Fibroblast of villous mesenchyme (primary cell): Measurements from ENCODE around the gene INTS3. TPM values are rescaled to one million over a fixed set of nuclear protein-coding genes. Genes with fewer than 3 reads are reported as not detected.
"Not testable (repeated sequence)": the region's sequence is repeated elsewhere in the genome, so short reads cannot be mapped to it uniquely, and the experiment has no call there.

Experiments used
- DNase-seq: peaks from one replicate; pipeline ENCODE4 v3.0.0-alpha.2; 2010; ENCODE audit warnings: low read depth
- H3K4me3 ChIP-seq: 2 replicates; pipeline ENCODE4 v1.5.1; 2011; ENCODE audit warnings: low read depth, mild to moderate bottlenecking, low read length
- total RNA-seq: library from RNA; depleted of rRNA; stranded (reverse); fragments of >200 nt; gene quantifications from 2 replicates; pipeline ENCODE4 v1.2.3, GENCODE V29; 2012
- TF ChIP-seq, protein P1 (sequence below): IDR thresholded peaks from 2 replicates; pipeline ENCODE4 v1.5.1; 2012; ENCODE audit warnings: low read depth, mild to moderate bottlenecking, low read length; ENCODE audit not compliant: insufficient read depth

Gene INTS3
- total RNA-seq, 1 donor, result 51.4 TPM

DNA sequence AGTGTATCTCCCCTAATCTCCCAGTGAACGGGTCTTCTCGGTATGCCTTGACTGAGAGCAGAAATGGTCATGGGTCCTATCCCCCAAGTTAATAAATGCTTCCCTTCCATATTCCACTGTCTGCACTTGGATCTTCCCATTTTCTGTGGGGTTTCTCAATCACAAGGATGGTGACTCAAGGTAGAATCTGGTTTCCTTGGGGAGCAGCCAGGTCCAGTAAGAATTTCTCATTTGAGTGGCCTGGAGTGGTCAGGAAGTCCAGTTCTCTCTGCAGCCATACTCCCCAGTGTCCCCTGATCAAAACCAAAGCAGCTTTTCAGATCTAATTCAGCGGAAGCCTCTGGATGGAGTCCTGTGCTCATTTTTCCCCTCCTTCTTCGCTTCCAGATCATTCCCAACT lies 32.6 kb downstream of the INTS3 start:
- H3K4me3 ChIP-seq, result no peak overlapping the region
- DNase-seq, result no peak
- TF ChIP-seq, protein P1, sequence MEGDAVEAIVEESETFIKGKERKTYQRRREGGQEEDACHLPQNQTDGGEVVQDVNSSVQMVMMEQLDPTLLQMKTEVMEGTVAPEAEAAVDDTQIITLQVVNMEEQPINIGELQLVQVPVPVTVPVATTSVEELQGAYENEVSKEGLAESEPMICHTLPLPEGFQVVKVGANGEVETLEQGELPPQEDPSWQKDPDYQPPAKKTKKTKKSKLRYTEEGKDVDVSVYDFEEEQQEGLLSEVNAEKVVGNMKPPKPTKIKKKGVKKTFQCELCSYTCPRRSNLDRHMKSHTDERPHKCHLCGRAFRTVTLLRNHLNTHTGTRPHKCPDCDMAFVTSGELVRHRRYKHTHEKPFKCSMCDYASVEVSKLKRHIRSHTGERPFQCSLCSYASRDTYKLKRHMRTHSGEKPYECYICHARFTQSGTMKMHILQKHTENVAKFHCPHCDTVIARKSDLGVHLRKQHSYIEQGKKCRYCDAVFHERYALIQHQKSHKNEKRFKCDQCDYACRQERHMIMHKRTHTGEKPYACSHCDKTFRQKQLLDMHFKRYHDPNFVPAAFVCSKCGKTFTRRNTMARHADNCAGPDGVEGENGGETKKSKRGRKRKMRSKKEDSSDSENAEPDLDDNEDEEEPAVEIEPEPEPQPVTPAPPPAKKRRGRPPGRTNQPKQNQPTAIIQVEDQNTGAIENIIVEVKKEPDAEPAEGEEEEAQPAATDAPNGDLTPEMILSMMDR, result no peak

DNA sequence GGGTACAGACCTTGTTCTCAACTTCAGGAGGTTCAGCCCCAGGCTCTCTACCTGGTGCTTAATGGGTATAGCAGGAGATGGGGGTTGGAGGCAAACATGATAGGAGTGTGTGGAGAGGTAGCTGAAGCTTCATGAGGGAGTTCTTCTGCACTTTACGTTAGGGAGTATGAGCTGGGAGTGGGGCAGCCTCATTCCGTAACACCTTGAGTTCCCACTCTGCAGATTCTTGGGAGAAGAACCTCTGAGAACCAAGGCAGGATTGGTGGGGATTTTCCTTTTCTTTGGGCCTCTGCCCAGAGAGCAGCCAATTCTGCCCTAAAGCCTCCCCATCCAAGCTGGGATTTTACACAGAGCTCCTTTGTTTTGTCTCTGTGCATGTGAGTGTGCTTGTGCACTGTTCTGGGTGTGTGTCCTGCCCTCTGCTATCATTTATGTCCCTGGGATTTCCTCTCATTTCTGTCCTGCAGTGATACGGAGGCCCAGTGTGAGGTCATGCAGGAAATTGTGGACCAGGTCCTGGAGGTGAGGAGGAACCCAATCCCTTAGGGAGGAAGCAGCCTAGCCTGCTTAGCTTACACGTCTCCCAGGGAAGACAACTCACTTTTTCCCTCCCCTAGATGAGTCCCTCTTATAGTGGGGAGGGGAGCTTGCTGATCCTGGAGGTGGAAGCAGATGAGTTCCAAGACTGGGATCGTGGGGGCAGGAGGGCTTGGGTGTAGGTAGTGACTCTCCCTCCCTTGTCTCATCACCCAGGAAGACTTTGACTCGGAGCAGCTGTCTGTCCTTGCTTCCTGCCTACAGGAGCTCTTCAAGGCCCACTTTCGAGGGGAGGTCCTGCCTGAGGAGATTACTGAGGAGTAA lies 35.7 kb downstream of the INTS3 start:
- no peak overlapping the region for H3K4me3 ChIP-seq
- TF ChIP-seq, protein P1, result no peak
- no peak for DNase-seq

DNA sequence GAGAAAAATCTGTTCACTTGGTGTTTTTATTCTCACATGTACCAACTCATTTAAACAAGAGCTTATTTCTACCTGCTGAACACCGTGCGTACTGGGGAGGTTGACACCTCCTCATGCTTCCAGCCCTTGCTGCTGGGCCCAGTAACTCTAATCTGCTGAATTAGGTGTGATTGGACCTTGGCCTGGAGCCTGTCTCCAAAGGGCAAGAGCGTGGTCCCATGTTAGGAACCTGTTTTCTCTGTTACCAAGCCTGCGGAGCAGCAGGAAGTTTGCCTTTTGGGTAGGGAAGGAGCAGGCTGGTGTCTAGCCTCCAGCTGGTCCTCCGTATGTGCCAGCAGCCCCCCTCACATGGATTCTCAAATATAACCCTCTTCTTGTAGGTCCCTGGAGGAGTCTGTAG lies 36.5 kb downstream of the INTS3 start:
- H3K4me3 ChIP-seq, result no peak overlapping the region
- DNase-seq, result no peak
- TF ChIP-seq, protein P1, result no peak

DNA sequence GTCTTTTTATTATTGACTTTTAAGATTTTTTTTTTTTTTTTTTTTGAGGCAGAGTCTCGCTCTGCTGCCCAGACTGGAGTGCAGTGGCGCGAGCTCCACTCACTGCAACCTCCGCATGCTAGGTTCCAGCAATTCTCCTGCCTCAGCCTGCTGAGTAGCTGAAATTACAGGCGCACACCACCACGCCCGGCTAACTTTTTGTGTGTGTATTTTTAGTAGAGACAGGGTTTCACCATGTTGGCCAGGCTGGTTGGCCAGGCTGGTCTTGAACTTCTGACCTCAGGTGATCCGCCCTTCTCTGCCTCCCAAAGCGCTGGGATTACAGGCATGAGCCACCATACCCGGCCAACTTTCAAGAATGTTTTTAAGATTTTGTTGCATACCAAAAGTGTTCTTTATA lies 38.8 kb downstream of the INTS3 start:
- DNase-seq, H3K4me3 ChIP-seq: not testable (repeated sequence)

DNA sequence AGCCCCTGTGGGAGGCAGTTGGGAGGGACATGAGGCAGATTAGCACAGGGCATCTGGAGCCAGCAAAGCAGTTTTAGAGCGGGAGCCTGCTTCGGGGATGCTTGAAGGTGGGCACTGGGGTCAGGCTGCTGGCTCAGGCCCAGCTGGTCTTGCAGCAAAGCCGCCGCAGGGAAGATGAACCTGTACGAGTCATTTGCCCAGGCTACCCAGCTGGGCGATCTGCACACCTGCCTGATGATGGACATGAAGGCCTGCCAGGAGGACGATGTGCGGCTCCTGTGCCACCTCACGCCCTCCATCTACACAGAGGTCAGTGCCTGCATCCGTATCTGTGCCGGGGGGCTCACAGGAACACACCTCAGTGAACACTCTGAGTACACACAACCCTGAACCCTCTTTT lies 39.7 kb downstream of the INTS3 start:
- DNase-seq, result no peak
- TF ChIP-seq, protein P1, result no peak
- H3K4me3 ChIP-seq, result no peak overlapping the region

DNA sequence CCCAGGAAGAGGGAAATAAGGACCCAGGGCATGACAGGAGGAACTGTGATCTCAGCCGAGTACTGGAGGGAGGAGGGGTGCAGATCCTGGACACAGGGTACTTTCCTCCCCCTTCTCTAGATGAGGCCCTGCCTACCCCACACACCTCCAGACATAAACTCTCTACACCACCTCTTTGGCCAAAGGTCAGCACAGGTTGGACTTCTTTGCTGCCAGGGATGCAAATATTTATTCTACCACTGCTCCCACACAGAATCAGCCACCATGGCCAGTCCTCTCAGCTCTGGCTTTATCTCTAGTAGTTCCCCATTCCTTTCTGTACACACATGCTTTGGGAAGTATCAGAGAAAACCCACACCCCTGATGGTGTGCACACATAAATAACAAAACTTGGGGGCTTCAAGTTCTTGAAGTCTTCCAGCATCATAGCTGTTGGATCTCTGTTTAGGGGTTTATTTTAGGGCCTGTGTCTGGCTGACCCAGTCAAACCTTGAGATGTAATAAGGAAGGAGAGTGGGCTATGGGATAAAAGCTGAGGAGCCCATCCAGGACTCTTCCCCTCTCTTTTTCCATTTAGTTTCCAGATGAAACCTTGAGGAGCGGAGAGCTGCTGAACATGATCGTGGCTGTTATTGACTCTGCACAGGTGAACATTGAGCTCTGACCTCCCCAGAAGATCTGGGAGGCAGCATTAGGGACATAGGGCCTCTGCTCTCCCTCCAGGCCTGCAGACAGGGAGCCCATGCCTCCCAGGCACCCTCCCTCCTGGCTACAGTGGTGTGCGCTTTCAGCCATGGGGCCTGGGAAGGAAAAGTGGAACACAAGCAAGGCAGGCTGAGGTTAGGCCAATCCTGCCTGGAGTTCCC lies 40.7 kb downstream of the INTS3 start:
- TF ChIP-seq, protein P1, result no peak
- DNase-seq, result no peak
- H3K4me3 ChIP-seq, result no peak overlapping the region

DNA sequence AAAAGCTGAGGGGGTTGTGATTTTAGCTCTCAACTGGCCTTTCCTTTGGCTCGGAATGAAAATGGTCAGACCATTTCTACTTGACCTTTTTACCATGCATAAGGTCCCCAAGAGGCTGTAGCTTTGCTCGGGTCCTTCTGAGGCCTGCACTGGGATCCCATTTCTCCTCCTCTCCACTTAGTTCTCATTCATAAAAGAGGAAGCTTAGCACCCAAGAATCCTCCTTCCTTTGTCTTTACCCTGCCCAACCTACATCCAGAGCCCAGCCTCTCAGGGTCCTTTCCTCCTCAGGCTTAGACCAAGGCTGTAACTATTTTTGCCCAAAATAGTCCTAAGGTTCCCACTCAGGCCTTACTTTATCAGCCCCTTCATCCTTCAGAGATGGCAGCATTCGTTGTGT lies 41.4 kb downstream of the INTS3 start:
- DNase-seq, result no peak
- no peak overlapping the region for H3K4me3 ChIP-seq
- TF ChIP-seq, protein P1, result no peak
